Nasal cavity respiratory epithelium epithelial cell of viscerocranial mucosa (primary cell): ENCODE results near the gene LTB. TPM values are rescaled to one million over a fixed set of nuclear protein-coding genes. Genes with fewer than 3 reads are reported as not detected.

Experiments
- total RNA-seq: library from RNA; depleted of rRNA; stranded (reverse); fragments of >200 nt; gene quantifications from 2 replicates; pipeline ENCODE4 v1.2.3, GENCODE V29; 2014

Gene LTB, protein sequence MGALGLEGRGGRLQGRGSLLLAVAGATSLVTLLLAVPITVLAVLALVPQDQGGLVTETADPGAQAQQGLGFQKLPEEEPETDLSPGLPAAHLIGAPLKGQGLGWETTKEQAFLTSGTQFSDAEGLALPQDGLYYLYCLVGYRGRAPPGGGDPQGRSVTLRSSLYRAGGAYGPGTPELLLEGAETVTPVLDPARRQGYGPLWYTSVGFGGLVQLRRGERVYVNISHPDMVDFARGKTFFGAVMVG
- not detected in 2 replicates for total RNA-seq

DNA sequence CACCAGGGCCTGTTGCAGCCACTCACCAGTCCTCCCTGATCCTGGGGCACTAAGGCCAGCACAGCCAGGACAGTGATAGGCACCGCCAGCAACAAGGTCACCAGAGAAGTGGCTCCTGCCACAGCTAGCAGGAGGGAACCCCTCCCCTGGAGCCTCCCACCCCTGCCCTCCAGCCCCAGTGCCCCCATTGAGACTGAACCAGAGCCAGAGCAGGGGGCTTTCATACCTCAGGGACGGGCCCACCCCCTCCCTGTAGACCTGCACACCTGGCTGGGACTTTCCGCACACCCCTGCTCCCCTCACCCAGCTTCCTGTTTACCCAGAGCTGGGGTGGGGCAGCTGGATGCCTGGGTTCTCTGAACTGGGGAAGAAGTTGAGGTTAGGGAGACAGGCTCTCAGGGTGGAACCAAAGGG is at the start of gene LTB:
LTB (minus strand) TSS at position 195 of the 414 bp plus-strand sequence; CDS start at position 188, 7 bp downstream.

DNA sequence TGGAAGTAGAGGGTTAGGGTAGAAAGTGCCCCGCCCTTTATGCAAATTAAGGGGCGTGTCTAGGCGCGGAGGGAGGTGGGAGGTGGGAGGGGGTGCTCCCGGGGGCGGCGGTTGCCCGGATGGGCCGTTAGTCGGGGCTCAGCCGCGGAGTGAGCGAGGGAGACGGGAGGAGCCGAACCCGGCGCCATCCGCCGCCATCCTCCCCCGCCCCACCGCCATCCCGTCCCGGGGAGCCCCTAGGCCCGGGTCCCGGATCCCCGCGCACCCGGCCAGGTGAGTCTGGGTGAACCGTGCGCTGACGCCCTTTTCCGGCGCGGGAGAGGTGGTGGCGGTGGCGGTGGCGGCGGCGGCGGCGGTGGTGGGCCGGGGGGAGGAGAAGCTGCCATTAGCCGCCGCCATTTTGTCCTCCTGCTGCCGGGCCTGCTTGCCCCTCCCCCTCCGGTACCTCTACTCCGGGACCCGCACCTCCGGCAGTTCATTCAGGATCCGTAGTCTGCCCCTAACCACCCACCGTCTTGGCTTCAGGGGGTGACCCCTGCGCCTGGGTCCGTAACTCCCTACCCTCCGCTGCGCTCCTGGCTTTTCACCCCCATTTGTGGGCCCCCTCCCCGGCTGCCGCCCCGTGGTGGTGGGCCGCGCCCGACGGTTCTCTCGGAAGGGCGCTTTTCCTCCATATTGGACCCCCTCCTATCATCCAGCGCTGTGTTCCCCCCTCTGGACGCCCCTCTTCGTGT is 38.5 kb upstream of the LTB start, which contains the start of gene PRRC2A:
PRRC2A (plus strand) TSS at position 130 of the 734 bp plus-strand sequence. CDS start 2,075 bp downstream, outside the sequence.

DNA sequence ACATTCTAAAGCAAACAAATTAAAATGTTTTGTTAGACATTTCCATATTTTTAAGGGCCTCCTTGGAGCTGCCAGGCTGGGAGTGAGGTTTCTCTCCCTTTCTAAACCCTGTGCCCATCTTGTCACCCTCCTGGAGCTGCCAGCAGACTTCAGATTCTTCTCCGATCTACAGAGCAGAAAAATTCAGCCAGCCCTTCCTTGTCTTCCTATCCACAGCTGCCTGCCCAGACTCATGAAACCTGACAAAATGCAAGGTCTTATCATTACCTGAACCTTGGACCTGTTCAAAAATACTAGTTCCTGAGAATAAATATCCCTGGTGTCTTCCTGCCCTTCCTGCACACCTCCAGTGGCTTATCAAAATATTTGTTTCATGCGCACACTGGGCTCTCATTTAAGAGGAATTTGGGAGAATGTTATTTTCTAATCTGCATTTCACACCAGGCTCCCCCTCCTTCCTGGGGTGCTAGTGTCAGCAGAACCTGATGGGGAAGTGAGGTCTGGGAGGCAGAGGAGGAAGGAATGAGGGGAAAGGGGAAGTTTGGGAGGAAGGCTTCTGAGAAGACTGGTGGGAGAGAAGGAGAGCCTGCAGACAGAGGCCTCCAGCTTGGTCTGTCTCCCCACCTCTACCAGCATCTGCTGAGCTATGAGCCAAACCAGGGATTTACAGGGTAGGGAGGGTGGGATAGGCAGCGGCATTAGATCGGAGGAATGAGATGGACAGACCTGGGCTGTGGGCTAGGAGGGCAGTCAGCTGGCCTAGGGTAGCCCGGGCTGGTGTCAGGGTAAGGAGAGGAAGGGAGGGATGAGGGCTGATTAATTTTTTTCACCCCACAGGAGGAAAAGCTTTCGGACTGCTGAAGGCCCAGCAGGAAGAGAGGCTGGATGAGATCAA is 32.7 kb upstream of the LTB start, which contains the start of gene AIF1:
AIF1 (plus strand) TSS at position 551 of the 895 bp plus-strand sequence; CDS start at position 647, 96 bp downstream.

DNA sequence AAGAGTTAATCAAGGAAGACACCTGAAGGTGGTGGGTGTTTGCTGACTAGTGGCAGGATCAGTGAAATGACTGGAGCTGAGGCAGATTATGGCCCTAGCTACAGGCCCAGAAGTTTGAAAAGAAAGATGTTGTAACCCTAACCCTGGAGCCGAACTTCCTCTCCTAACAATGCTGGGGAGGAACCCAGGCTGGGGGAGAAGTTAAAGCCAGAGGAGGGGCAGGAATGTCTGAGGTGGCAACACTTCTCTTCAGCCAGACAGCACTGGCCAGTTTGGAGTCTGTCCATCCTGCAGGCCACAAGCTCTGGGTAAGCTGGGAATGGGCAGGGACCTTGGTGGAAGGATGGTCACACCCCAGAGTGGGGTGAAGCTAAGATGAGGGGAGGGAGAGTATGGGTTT is 3.8 kb upstream of the LTB start, which contains the start of gene LST1:
LST1 (plus strand) TSS at position 270 of the 400 bp plus-strand sequence. CDS start 1,023 bp downstream, outside the sequence.

DNA sequence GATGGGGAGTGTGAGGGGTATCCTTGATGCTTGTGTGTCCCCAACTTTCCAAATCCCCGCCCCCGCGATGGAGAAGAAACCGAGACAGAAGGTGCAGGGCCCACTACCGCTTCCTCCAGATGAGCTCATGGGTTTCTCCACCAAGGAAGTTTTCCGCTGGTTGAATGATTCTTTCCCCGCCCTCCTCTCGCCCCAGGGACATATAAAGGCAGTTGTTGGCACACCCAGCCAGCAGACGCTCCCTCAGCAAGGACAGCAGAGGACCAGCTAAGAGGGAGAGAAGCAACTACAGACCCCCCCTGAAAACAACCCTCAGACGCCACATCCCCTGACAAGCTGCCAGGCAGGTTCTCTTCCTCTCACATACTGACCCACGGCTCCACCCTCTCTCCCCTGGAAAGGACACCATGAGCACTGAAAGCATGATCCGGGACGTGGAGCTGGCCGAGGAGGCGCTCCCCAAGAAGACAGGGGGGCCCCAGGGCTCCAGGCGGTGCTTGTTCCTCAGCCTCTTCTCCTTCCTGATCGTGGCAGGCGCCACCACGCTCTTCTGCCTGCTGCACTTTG is 6.8 kb downstream of the LTB start, which contains the start of gene TNF:
TNF (plus strand) TSS at position 231 of the 567 bp plus-strand sequence; CDS start at position 408, 177 bp downstream.

DNA sequence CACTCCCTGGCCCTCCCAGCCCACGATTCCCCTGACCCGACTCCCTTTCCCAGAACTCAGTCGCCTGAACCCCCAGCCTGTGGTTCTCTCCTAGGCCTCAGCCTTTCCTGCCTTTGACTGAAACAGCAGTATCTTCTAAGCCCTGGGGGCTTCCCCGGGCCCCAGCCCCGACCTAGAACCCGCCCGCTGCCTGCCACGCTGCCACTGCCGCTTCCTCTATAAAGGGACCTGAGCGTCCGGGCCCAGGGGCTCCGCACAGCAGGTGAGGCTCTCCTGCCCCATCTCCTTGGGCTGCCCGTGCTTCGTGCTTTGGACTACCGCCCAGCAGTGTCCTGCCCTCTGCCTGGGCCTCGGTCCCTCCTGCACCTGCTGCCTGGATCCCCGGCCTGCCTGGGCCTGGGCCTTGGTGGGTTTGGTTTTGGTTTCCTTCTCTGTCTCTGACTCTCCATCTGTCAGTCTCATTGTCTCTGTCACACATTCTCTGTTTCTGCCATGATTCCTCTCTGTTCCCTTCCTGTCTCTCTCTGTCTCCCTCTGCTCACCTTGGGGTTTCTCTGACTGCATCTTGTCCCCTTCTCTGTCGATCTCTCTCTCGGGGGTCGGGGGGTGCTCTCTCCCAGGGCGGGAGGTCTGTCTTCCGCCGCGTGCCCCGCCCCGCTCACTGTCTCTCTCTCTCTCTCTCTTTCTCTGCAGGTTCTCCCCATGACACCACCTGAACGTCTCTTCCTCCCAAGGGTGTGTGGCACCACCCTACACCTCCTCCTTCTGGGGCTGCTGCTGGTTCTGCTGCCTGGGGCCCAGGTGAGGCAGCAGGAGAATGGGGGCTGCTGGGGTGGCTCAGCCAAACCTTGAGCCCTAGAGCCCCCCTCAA is 9.9 kb downstream of the LTB start, which contains the start of gene LTA:
LTA (plus strand) TSS at position 249 of the 871 bp plus-strand sequence; CDS start at position 703, 454 bp downstream.

DNA sequence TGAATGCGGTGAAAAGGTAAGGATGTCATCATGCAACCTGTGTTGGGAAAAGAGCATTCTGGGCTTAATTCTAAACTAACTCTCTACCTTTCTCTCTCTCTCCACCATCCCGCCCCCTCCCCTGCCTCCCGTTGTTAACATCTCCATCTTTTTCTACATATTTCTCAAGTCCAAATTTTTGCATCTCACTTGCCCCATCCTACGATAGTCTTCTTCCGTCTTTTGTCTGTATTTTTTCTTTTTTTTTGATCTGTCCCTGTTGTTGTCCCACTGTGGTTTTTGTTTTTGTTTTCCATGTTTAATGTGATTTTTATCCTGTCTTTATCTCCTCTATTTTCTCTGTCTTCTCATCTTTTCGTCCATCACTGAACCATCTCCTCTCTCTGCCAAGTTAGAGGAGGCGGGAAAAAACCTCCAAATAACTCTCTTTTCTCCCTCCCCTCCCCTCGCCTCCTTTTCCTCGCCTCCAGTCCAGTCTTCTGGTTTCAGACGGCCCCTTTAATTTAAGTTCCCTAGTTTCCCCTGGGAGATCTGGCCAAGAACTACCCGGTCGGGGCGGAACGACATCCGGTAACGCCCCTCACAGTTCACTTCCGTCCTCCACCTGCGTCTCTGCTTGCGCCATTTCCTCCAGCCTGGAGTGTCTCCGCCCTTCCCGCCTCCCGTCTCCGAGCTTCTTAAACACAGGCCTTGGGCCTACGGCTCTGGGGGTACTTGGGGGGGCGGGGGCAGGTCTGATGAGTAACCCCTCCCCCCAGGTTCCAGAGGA is 35.1 kb downstream of the LTB start, which contains the start of gene NFKBIL1:
NFKBIL1 (plus strand) TSS at position 651 of the 769 bp plus-strand sequence; CDS start at position 738, 87 bp downstream.

DNA sequence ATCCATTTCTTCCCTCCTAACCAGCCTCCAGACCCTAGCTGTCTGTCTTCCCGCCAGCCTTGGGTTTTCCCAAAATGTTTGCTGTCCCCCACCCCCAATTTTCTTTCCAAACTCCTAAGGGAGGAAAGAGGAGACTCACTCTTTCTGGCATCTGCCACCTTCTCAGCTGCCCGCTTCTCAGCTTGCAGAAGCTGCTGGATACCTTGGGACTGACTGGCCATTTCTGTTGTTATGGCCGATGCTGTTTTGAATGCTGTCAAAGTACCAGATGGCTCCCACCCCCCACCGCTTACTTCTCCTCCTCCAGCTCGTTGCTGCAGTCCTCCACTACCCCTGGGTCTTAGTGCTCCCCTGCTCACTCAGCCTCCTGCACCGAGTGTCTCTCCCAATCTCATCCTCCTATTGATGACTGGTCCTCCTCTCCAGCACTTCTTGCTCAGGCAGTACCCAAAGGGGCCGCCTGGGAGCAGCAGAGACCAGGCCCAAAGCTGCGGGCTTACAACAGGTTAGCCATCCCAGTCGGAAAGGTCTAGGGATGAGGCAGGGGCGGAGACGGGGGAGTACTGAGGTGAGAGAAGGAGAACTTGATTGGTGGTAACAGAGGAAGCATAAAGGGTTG is 35.8 kb downstream of the LTB start, which contains the start of gene ATP6V1G2:
ATP6V1G2 (minus strand) TSS at position 270 of the 619 bp plus-strand sequence; CDS start at position 221, 49 bp downstream.

DNA sequence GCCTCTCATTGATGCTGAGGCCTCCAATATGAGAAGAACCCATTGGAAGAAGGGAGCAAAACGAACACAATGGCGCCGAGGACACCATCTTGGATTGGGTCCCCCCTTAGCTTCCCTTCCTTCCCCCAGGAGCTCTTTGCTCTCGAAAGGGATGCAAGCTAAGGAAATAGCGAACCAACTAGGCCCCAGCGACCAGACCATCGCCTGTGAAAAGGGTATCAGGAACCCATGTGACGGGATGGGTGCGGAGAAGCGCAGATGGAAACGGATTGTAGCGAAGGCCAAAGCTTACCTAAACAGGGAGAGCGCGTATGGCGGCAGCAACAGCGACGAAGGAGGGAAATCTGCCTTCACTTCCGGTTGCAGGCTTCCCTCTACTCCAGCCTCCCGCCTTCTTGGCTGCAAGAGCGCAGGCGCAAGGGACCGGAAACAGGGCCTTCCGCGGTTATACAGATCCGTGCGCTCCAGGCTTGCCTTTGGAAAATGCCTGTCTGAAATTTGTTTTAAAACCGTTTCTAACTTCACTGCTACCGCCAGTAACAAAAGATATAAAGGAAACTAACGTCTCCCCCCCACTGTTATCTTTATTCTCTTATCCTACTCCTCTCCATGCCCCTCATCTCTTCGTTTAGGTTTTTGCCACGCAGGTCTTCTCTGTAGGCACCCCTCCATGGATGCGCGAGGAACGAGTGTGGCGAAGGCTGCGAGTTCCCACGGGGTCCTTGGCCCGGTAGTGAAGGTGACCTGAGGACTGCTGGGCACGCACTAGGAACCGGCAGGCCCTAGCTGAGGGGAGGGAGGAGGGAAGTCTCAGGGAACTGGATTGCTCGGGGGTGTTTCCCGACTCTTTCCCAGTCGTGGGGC is 40.3 kb downstream of the LTB start, which contains the start of gene DDX39B:
DDX39B (minus strand) TSS at position 346 of the 864 bp plus-strand sequence. CDS start 1,471 bp downstream, outside the sequence.

Other genes starting within 250 kb of the LTB start
- gene HLA-B, start 225.2 kb downstream of the LTB start, total RNA-seq: 42.4 and 230 TPM in 2 replicates
- 44.8 and 58.8 TPM in 2 replicates for gene MICA, start 178.8 kb downstream of the LTB start, total RNA-seq
- 3.7 and 5.8 TPM in 2 replicates for gene MICB, start 84.3 kb downstream of the LTB start, total RNA-seq
- not detected in 2 replicates for gene MCCD1, start 53.5 kb downstream of the LTB start, total RNA-seq
- gene DDX39B, start 40.4 kb downstream of the LTB start, total RNA-seq: 205 and 333 TPM in 2 replicates
- gene ATP6V1G2, start 35.8 kb downstream of the LTB start, total RNA-seq: 0.28 and 0.34 TPM in 2 replicates
- 25.8 and 52.3 TPM in 2 replicates for gene NFKBIL1, start 34.8 kb downstream of the LTB start, total RNA-seq
- gene LTA, start 10.1 kb downstream of the LTB start, total RNA-seq: not detected in 2 replicates
- gene TNF, start 6.9 kb downstream of the LTB start, total RNA-seq: under 0.01 and 0.07 TPM in 2 replicates
- not detected in 2 replicates for gene LST1, start 3.9 kb upstream of the LTB start, total RNA-seq
- not detected in 2 replicates for gene NCR3, start 10.6 kb upstream of the LTB start, total RNA-seq
- gene AIF1, start 32.8 kb upstream of the LTB start, total RNA-seq: not detected in 2 replicates
- gene PRRC2A, start 38.3 kb upstream of the LTB start, total RNA-seq: 32.1 and 73.3 TPM in 2 replicates
- gene BAG6, start 70.2 kb upstream of the LTB start, total RNA-seq: 120 and 174 TPM in 2 replicates
- gene APOM, start 73.5 kb upstream of the LTB start, total RNA-seq: 0.28 and 0.34 TPM in 2 replicates
- 24.7 and 37.6 TPM in 2 replicates for gene C6orf47, start 78.4 kb upstream of the LTB start, total RNA-seq
- 9.4 and 20.2 TPM in 2 replicates for gene GPANK1, start 82.6 kb upstream of the LTB start, total RNA-seq
- gene CSNK2B, start 83.7 kb upstream of the LTB start, total RNA-seq: 48.2 and 76.9 TPM in 2 replicates
- 0.68 and 3.3 TPM in 2 replicates for gene LY6G5B, start 87.6 kb upstream of the LTB start, total RNA-seq
- 0.07 TPM in 1 of 2 replicates, not detected in the other for gene LY6G5C, start 98.6 kb upstream of the LTB start, total RNA-seq
- 30.8 and 46.5 TPM in 2 replicates for gene ABHD16A, start 120.9 kb upstream of the LTB start, total RNA-seq
- gene LY6G6F, start 124.4 kb upstream of the LTB start, total RNA-seq: not detected in 2 replicates
- not detected in 2 replicates for gene LY6G6D, start 132.9 kb upstream of the LTB start, total RNA-seq
- gene LY6G6C, start 139.3 kb upstream of the LTB start, total RNA-seq: under 0.01 TPM in 1 of 2 replicates, not detected in the other
- not detected in 2 replicates for gene MPIG6B, start 140.9 kb upstream of the LTB start, total RNA-seq
- 16.2 and 19.8 TPM in 2 replicates for gene DDAH2, start 146.9 kb upstream of the LTB start, total RNA-seq
- gene CLIC1, start 154.1 kb upstream of the LTB start, total RNA-seq: 269 and 558 TPM in 2 replicates
- 3.4 and 3.5 TPM in 2 replicates for gene MSH5, start 157.6 kb upstream of the LTB start, total RNA-seq
- gene SAPCD1, start 180.2 kb upstream of the LTB start, total RNA-seq: 0.57 TPM in 1 of 2 replicates, not detected in the other
- gene VWA7, start 194.9 kb upstream of the LTB start, total RNA-seq: 0.34 and 1.00 TPM in 2 replicates
- 61.2 and 98.7 TPM in 2 replicates for gene VARS1, start 213.3 kb upstream of the LTB start, total RNA-seq
- gene LSM2, start 224.5 kb upstream of the LTB start, total RNA-seq: 14.4 and 35.5 TPM in 2 replicates
- 1.0 and 1.1 TPM in 2 replicates for gene HSPA1L, start 232.9 kb upstream of the LTB start, total RNA-seq
- gene HSPA1A, start 233.1 kb upstream of the LTB start, total RNA-seq: 29.7 and 211 TPM in 2 replicates
- 81.7 and 305 TPM in 2 replicates for gene HSPA1B, start 245.3 kb upstream of the LTB start, total RNA-seq